ENCODE results near the gene NSMCE4A.
"Not testable (repeated sequence)": the region's sequence is repeated elsewhere in the genome, so short reads cannot be mapped to it uniquely, and the experiment has no call there.

Gene NSMCE4A

GRCh38 chr10:121974535-121975294 is at the start of gene NSMCE4A:
Gene NSMCE4A, minus strand, starts transcription at chr10:121975217. Its CDS starts 52 bp downstream, at chr10:121975165.
- Mint-ChIP-seq H3K9me3 (peaks cover 0 to 2% of the 10 kb centered on the region in 2 donors), H3K27me3 (no peaks in the 10 kb centered on the region), H3K4me3 (peak within 1 kb of the TSS; percentile 83 to 87), H3K27ac (peak within 1 kb of the TSS; percentile 73), H3K36me3 (peaks cover 12 to 24% of the 10 kb centered on the region in 2 donors), H3K4me1 (peaks cover 14 to 36% of the 10 kb centered on the region in 2 donors)
- ATAC-seq (replicated peaks) = peak; percentile 86 to 89
- DNase-seq = peak; percentile 76

GRCh38 chr10:122023257-122023656 is 48.2 kb upstream of the NSMCE4A start:
- not testable (repeated sequence) for H3K27me3 Mint-ChIP-seq; H3K9me3 Mint-ChIP-seq; H3K4me3 Mint-ChIP-seq; ATAC-seq (replicated peaks); H3K4me1 Mint-ChIP-seq; H3K27ac Mint-ChIP-seq; DNase-seq; H3K36me3 Mint-ChIP-seq

- no peak overlapping the region for H3K27ac Mint-ChIP-seq
- H3K9me3 Mint-ChIP-seq = no peaks in the 10 kb centered on the region
- H3K36me3 Mint-ChIP-seq = no peaks in the 10 kb centered on the region
- ATAC-seq (replicated peaks) = no peak
- no peaks in the 10 kb centered on the region for H3K4me1 Mint-ChIP-seq
- no peaks in the 10 kb centered on the region for H3K27me3 Mint-ChIP-seq
- no peak for DNase-seq
- H3K4me3 Mint-ChIP-seq = no peak overlapping the region
Measured at GRCh38 chr10:122022276-122022675, 47.3 kb upstream of the NSMCE4A start.

- no peaks in the 10 kb centered on the region for H3K27me3 Mint-ChIP-seq
- H3K4me1 Mint-ChIP-seq = no peaks in the 10 kb centered on the region
- DNase-seq (no peak), ATAC-seq (replicated peaks) (no peak)
- H3K4me3 Mint-ChIP-seq = no peak overlapping the region
- no peak overlapping the region for H3K27ac Mint-ChIP-seq
- no peaks in the 10 kb centered on the region for H3K36me3 Mint-ChIP-seq
- H3K9me3 Mint-ChIP-seq = no peaks in the 10 kb centered on the region
Measured at GRCh38 chr10:122021828-122022227, 46.8 kb upstream of the NSMCE4A start.

- Mint-ChIP-seq H3K27ac (no peak overlapping the region), H3K9me3 (no peaks in the 10 kb centered on the region), H3K27me3 (peaks cover 0 to 3% of the 10 kb centered on the region in 2 donors), H3K4me1 (no peaks in the 10 kb centered on the region), H3K36me3 (no peaks in the 10 kb centered on the region), H3K4me3 (no peak overlapping the region)
- ATAC-seq (replicated peaks) = no peak
- no peak for DNase-seq
Measured at GRCh38 chr10:122021379-122021778, 46.4 kb upstream of the NSMCE4A start.

- H3K27me3 Mint-ChIP-seq = peaks cover 0 to 4% of the 10 kb centered on the region in 2 donors
- H3K27ac Mint-ChIP-seq = no peak overlapping the region
- no peak overlapping the region for H3K4me3 Mint-ChIP-seq
- no peak for ATAC-seq (replicated peaks)
- H3K36me3 Mint-ChIP-seq = no peaks in the 10 kb centered on the region
- no peak for DNase-seq
- no peaks in the 10 kb centered on the region for H3K4me1 Mint-ChIP-seq
- no peaks in the 10 kb centered on the region for H3K9me3 Mint-ChIP-seq
Measured at GRCh38 chr10:122020226-122020625, 45.2 kb upstream of the NSMCE4A start.

- peaks cover 4 to 6% of the 10 kb centered on the region in 2 donors for H3K27me3 Mint-ChIP-seq
- DNase-seq = no peak
- H3K9me3 Mint-ChIP-seq = peaks cover 0 to 2% of the 10 kb centered on the region in 2 donors
- no peak for ATAC-seq (replicated peaks)
- H3K4me1 Mint-ChIP-seq = no peaks in the 10 kb centered on the region
- H3K27ac Mint-ChIP-seq = no peak overlapping the region
- no peak overlapping the region for H3K4me3 Mint-ChIP-seq
- H3K36me3 Mint-ChIP-seq = no peaks in the 10 kb centered on the region
Measured at GRCh38 chr10:122019414-122019975, 44.5 kb upstream of the NSMCE4A start.

GRCh38 chr10:122018951-122019413 is 44.0 kb upstream of the NSMCE4A start:
- DNase-seq (no peak), ATAC-seq (replicated peaks) (no peak)
- Mint-ChIP-seq H3K4me1 (no peaks in the 10 kb centered on the region), H3K36me3 (no peaks in the 10 kb centered on the region), H3K9me3 (peaks cover 0 to 2% of the 10 kb centered on the region in 2 donors), H3K27ac (no peak overlapping the region), H3K4me3 (no peak overlapping the region), H3K27me3 (peaks cover 6 to 9% of the 10 kb centered on the region in 2 donors)

- Mint-ChIP-seq H3K4me3 (no peak overlapping the region), H3K27me3 (peaks cover 6 to 9% of the 10 kb centered on the region in 2 donors), H3K4me1 (no peaks in the 10 kb centered on the region), H3K27ac (no peak overlapping the region), H3K9me3 (peaks cover 0 to 2% of the 10 kb centered on the region in 2 donors), H3K36me3 (no peaks in the 10 kb centered on the region)
- DNase-seq (no peak), ATAC-seq (replicated peaks) (no peak)
Measured at GRCh38 chr10:122018491-122018890, 43.5 kb upstream of the NSMCE4A start.

GRCh38 chr10:122017926-122018325 is 42.9 kb upstream of the NSMCE4A start:
- H3K4me1 Mint-ChIP-seq; H3K9me3 Mint-ChIP-seq; ATAC-seq (replicated peaks); H3K36me3 Mint-ChIP-seq; H3K27ac Mint-ChIP-seq; H3K27me3 Mint-ChIP-seq; H3K4me3 Mint-ChIP-seq; DNase-seq: not testable (repeated sequence)

GRCh38 chr10:122014652-122015248 is 39.7 kb upstream of the NSMCE4A start:
- peaks cover 24 to 27% of the 10 kb centered on the region in 2 donors for H3K27me3 Mint-ChIP-seq
- no peaks in the 10 kb centered on the region for H3K4me1 Mint-ChIP-seq
- DNase-seq (no peak), ATAC-seq (replicated peaks) (no peak)
- no peak overlapping the region for H3K4me3 Mint-ChIP-seq
- no peak overlapping the region for H3K27ac Mint-ChIP-seq
- no peaks in the 10 kb centered on the region for H3K36me3 Mint-ChIP-seq
- peaks cover 0 to 2% of the 10 kb centered on the region in 2 donors for H3K9me3 Mint-ChIP-seq

GRCh38 chr10:122013311-122013780 is 38.3 kb upstream of the NSMCE4A start:
- DNase-seq = no peak
- Mint-ChIP-seq H3K36me3 (no peaks in the 10 kb centered on the region), H3K9me3 (peaks cover 0 to 2% of the 10 kb centered on the region in 2 donors), H3K4me3 (no peak overlapping the region), H3K4me1 (no peaks in the 10 kb centered on the region), H3K27me3 (peaks cover 24 to 27% of the 10 kb centered on the region in 2 donors), H3K27ac (no peak overlapping the region)
- no peak for ATAC-seq (replicated peaks)

- H3K36me3 Mint-ChIP-seq = no peaks in the 10 kb centered on the region
- ATAC-seq (replicated peaks) (no peak), DNase-seq (no peak)
- no peaks in the 10 kb centered on the region for H3K4me1 Mint-ChIP-seq
- peaks cover 24 to 30% of the 10 kb centered on the region in 2 donors for H3K27me3 Mint-ChIP-seq
- no peak overlapping the region for H3K27ac Mint-ChIP-seq
- no peak overlapping the region for H3K4me3 Mint-ChIP-seq
- peaks cover 0 to 2% of the 10 kb centered on the region in 2 donors for H3K9me3 Mint-ChIP-seq
Measured at GRCh38 chr10:122012731-122013130, 37.7 kb upstream of the NSMCE4A start.

- Mint-ChIP-seq H3K9me3 (peaks cover 0 to 2% of the 10 kb centered on the region in 2 donors), H3K4me1 (no peaks in the 10 kb centered on the region), H3K27me3 (peaks cover 24 to 27% of the 10 kb centered on the region in 2 donors), H3K4me3 (no peak overlapping the region), H3K36me3 (no peaks in the 10 kb centered on the region), H3K27ac (no peak overlapping the region)
- DNase-seq (no peak), ATAC-seq (replicated peaks) (no peak)
Measured at GRCh38 chr10:122010405-122011050, 35.5 kb upstream of the NSMCE4A start.
